GM21619 (cell line): ENCODE data around the gene MED17.
"Not testable (repeated sequence)": the region's sequence is repeated elsewhere in the genome, so short reads cannot be mapped to it uniquely, and the experiment has no call there.

Experiments
- ATAC-seq: cut with Tn5 transposase; IDR thresholded peaks from one replicate; pipeline ENCODE4 v1.9.1; 2021; ENCODE audit not compliant: unreplicated experiment

Gene MED17

DNA sequence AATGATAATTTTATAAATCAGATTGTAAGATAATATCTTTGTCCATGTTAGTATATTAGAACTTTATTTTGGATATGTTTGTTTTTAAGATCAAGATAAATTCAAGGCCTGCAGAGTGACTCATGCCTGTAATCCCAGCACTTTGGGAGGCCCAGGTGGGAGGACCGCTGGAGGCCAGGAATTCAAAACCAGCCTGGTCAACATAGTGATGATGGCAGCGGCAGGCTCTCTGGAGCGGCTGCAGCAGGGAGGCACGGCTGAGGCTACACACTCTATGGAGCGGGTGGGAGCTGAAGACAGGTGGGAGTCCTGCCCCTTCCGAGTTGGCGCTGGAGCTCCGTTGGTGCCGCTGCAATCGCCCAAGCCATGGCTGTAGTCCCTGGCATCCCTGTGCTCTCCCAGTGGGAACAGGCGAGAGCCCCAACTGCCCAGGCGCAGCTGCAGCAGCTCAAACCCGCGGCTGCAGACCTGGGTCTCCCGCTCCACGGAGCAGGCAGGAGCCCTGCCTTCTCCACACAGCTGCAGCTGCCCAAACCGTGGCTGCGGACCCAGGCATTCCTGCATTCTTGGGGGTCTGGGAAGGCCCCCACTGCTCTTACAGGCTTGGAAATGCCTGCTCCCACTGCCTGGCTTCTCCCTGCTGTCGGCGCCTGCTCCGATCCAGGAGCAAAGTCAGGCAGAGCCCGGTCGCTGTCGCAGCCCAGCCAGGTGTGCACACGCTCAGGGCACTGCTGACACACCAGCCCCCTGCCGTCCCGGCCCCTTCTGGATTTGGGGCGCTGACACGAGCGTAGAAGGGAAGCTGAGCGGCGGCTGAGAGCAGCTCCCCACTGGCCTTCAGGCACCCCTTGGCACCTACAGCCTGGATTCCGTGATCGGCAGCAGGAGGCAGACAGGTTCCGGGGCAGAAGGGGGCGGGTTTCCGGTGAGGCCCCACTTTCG, 25.9 kb upstream of the MED17 start:
- no peak for ATAC-seq

DNA sequence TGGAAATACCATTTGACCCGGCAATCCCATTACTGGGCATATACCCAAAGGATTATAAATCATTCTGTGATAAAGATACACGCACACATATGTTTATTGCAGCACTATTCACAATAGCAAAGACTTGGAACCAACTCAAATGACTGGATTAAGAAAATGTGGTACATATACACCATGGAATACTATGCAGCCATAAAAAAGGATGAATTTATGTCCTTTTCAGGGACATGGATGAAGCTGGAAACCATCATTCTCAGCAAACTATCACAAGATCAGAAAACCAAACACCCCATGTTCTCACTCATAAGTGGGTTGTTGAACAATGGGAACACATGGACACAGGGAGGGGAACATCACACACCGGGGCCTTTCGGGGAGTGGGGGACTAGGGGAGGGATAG, 25.0 kb upstream of the MED17 start:
- ATAC-seq, result not testable (repeated sequence)

DNA sequence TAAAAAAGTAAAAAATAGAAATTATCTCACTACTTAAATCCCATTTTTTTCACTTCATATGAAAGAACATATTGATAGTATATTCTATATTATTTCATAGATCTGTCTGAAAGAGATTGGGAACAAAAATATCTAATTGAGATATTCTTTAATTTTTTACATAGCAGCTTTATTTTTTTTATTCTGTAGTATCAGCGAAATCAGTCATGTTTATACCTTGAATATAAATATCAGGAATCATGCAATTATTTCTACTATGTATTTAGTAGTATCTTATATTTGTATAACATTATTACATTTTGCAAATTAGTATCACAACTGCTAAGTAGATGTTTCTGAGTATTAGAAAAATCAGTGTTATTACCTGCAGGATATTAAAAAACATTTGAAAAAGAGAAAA, 22.2 kb upstream of the MED17 start:
- ATAC-seq, result no peak

DNA sequence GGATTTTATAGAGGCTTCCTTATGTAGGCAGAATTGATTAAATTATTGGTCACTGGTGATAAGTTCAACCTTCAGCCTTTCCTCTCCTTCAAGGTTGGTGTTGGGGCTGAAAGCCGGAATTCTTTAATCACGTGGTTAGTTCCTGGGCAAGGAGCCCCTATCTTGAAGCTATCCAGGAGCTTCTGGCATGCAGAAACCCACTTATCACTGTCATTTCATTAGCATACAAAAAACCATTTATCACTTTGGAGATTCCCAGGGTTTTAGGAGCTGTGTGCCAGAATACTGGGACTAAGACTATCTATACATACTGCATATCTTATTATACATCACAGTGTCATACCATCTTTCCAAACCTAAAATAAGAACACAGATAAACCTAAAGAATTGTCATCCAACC, 18.5 kb upstream of the MED17 start:
- ATAC-seq, result no peak

DNA sequence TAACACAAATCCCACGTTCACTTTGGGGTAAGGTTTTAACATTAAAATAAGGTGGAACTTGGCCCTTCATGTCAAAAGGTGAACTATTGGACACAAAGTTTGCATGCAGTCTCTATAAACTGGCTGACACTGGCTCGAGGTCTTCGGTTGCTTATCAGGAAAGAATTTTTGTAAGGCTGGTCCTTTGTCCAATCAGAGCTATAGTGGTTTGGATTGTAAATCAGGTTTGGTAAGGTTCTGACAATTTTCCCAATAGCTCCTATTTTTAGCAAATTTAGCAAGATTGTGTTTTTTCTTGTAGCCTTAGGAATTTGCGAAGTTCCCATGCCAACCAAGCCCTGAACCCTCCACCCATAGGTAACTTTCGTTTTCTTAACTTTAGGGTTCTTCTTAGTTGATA, 17.6 kb upstream of the MED17 start:
- no peak for ATAC-seq

DNA sequence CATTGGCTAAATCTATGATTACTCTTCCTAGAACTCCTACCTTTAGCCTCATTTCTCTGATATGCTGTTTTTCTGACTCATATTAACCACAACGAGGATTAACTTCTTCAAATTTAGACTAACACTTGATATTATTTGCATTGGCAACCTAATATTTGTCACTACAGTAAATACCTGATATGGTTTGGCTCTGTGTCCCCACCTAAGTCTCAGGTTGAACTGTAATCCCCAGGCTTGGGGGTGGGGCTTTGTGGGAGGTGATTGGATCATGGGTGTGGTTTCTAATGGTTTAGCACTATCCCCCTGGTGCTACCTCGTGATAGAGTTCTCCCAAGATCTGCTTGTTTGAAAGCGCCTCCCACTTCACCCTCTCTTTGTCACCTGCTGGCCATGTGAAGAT, 17.1 kb upstream of the MED17 start:
- no peak for ATAC-seq

DNA sequence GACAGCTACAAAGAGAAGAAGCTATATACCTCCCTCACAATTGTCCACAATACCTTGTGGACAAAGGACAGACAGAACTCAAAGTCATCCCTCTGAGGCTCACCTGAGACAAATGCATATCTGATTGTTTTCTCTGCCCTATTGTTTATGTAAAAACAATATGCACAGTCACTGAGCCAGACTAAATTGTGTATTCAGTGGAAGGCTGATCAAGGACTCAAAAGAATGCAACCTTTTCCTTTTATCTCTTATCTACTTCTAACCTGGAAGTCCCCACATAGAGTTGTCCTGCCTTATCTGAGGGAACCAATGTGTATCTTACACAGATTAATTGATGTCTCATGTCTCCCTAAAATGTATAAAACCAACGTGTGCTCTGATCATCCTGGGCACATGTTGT, 13.9 kb upstream of the MED17 start:
- no peak for ATAC-seq

DNA sequence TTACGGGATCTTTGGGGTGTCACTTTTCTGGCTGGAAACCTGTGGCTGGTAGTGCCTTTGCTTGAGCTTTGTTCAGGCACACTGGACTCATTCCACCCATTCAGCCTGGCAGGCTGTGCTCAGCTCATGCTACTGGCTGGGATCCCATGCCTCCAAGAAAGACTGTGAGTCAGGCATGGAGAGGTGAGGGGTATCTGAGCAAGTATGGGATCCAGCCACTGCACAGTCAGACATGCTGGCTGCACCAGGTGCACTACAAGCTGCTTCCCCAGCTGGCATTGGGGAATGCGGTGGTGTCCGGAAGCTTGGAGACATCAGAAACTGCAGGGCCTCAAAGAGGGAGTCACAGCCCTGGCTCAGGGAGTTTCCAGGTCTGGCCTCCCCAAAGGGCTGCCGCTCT, 12.0 kb upstream of the MED17 start:
- ATAC-seq, result no peak

DNA sequence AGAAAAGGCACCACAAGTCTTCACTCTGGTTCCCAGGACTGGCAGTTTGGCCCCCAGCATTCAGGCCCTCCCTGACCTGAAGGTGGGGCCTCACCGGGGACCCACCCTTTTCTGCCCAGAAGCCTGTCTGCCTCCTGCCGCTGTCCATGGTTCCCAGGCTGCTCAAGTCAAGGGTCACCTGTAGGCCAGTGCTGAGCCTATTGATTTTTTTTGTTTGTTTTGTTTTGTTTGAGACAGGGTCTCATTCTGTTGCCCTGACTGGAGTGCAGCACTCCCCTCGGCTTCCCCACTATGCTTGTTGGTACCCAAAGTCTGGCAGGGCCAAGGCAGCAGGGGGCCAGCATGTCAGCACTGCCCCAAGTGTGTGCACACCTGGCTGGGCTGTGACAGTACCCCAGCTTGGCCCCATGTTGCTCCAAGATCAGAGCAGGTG, 11.0 kb upstream of the MED17 start:
- no peak for ATAC-seq

DNA sequence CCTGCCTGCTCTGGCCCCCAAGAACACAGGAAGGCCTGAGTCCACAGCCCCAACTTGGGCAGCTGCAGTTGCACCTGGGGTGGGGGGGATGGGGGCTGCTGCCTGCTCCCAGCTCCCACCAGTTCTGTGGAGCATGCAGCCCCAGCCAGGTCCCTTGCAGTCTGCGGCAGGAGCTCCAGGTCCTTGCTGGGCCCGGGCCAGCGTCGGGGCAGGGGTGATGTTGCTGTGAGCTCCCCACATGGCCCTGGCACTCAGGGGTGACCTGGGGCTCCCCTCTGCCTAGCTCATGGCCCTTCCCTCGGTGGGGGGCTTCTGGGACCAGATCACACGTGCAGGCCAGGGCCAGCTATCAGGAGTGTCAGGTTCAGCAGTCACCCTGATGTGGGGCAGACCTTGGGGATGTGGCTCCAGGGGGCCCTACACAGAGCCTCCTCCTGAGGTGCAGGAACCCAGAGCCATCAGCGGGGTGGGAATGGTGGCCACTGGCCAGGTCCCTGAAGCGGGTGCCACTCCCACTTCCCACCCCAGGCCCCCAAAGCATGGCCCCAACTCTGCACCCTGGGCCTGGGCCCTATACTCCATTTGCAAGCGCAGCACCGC, 10.4 kb upstream of the MED17 start:
- ATAC-seq, result no peak

DNA sequence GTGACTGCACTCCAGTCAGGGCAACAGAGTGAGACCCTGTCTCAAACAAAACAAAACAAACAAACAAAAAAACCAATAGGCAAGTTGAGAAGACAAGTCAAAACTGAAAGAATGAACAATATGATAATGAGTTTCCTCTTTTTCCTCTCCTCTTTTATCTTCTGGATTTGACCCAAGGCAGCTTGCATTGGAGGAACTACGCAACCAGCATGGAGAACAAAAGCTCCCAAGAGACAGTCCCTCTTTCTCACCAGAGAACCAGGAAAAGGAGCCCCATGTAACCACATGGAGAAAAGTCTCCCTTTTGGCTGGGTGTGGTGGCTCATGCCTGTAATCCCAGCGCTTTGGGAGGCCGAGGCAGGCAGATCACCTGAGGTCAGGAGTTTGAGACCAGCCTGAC, 9.5 kb upstream of the MED17 start:
- not testable (repeated sequence) for ATAC-seq

DNA sequence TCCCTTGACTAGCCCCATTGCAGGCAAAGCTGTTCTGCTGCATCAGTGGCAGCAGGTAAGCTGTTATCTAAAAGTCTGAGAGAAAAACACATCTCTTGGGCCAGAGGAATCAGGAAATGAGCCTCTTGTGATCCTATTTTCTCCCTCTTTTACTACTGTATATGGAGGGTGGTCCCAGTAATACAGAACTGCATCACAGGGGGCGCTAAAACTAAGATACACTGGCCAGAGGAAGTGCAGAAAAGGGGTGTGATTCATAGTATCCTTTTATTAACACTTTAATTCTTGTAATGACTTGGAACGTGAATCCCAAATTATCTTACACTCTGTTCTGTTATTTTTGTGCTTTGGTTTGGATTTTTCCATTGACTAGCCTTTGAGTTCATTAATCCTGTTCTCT, 8.8 kb upstream of the MED17 start:
- ATAC-seq, result no peak

DNA sequence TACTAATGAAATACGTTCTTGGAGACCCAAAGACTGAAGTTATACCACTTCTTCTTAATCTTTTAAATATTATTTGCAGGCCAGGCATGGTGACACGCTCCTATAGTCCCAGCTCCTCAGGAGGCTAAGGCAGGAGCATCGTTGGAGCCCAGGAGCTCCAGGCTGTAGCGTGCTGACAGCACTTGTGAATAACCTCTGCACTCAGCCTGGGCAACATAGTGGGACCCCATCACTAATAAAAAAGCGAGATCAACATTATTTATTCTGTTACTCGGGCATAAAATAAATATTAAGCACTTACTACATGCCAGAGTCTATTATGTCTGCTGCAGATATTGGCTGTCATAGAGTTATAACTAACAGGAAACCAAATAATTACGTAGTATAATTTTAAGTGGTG, 720 bp upstream of the MED17 start:
- no peak for ATAC-seq

DNA sequence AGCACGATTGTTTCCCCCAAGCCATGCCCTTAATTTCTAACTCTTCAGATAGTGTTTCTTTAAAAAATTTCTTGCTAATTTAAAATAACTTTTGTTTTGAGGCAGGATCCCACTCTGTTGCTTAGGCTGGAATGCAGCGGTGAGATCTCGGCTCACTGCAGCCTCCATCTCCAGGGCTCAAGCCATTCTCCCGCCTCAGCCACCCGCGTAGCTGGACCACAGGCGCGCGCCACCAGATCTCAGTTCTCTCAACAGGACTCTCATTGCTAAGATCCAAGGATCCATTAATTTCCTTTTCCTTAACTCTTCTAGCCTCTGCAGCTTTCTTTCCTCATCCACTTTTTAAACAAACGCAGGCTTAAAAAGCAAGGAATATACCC, 327 bp upstream of the MED17 start:
- ATAC-seq, result peak; percentile 39

DNA sequence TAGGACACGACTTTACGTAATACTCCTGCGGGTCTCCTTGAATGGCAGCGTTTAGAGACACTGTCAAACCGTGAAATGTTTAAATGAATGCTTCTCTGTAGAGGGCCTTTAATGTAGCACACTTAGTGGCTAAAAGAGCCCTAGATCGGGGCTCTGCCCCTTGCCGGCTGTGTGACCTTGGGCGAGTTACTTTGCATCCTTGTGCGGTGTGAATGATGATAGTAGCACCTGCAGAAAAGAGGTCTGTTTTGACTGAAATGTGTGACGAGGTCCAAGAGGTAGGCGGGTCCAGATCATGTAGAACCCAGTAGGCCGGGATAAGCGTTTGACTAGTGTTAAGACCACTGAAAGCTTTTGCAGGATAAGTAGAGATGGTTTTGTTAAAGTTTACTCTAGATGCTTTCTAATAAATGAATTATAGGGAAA, 866 bp downstream of the MED17 start:
- ATAC-seq, result peak; percentile 32

DNA sequence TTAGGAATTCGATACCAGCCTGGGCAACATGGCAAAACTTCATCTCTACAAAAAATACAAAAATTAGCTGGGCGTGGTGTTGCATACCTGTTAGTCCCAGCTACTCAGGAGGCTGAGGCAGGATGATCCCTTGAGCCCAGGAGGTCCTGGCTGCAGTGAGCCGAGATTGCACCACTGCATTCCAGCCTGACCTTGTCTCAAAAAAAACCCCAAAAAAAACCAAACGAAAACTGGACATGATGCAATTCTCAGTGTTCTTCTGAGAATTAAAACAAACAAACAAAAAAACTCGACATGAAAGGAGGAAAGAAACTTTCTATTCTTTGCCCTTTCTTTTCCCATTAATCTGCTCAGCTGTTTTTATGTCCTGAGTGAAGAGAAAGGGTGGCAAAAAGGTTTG, 7.4 kb downstream of the MED17 start:
- no peak for ATAC-seq

DNA sequence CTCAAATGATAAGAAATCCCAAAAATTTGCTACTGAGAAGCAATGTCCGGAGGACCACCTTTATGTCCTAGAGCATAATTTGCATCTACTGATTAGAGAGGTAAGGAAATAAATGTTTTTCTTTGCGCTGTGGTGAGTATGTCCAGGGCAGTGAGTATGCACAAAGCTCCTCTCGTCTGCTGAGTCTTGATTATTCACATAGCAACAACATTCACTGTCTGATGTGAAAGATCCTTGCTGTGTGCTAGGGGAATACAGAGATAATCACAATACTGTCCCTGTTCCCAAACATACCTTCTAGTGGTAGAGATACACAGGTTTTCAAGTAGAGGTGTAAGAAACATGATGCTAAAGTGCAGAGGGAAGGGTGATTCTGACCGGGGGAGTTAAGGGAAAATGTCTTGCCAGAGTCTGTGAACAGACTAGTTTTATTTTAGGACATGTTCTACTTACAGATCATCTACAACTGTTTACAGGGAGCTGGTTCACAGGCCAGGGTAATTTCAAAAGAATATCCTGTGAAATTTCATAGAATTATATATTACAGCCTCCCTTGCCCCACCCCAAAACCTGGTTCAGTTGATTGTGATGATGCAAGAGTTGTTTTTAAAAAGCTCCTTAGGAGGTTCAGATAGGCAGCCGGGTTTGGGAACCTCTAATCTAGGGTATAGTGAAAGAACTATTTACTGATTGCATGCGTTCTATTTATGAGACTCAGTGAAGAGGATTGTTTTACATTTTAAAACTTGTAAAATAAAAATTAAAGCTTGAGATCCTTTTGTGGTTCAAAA, 12.6 kb downstream of the MED17 start:
- ATAC-seq, result no peak

DNA sequence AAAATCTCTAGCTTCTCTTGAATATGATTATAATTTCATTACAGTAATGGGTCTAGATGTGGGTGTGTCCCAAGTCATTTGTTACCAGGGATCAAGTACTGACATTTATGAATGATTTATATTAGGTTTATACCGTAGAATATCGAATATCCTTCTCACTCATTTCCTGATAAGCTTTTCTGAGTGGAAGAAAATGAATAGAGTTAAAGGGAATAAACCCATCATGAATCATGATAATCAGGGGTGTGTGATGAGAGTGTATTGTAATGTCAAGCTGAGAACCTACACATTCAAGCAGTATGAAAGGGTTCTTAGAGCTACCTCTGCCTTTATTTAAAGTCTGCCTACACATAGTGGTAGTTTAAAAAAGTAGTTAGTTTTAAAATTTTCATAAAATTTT, 17.3 kb downstream of the MED17 start:
- ATAC-seq, result no peak

DNA sequence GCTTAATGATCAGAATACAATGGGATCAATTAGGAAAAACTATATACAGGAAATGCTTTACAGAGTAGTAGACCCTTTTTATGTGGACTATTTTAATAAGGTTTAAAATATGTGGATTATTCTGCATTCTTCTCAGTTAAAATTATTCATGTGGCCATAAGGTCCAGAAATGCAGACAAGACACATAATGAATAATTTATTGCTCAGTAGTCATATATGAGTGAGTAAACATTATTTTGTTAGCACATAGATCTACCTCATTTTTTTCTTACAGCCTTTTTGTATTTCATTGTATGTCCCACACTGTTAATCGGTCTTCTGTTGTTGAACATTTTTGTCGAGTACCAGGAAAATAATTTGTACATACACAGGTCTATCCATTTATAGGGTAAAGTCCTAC, 20.8 kb downstream of the MED17 start:
- ATAC-seq, result no peak

DNA sequence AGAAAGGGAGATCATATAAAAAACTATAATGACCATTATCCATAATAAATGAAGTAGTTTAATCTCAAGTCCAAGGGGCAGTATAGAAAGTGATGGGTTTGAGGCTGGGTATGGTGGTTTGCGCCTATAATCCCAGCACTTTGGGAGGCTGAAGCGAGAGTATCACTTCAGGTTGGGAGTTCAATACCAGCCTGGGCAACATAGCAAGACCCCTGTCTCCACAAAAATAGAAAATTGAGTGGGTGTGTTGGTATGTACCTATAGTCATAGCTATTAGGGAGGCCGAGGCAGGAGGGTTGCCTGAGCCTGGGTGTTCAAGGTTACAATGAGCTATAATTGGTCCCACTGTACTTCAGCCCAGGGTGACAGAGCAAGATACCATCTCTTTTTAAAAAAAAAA, 23.9 kb downstream of the MED17 start:
- no peak for ATAC-seq

DNA sequence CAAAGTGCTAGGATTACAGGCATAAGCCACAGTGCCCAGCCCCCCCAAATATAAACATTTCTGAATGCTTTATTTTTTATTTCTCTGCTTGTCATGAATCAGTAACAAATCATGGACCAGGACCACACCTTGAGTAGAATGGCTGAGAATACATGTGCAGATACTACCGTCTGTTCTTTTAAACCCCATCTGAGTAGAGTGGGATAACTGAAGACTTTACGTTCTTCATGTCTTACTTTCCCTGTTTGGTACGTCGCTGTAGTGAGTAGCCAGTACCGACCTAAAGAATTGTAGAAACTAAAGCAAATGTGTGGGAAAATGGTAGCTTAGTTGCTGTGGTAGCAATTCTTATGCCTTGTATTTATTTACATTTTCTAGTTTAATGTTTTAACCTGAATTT, 29.9 kb downstream of the MED17 start:
- no peak for ATAC-seq
